HL-60 (cell line): ENCODE results near the gene COL23A1.

Source experiments
- CTCF ChIP-seq: IDR thresholded peaks from one replicate; pipeline ENCODE4 v1.5.1; 2011; ENCODE audit warnings: low read length, control low read depth, inconsistent platforms; ENCODE audit not compliant: insufficient read depth
- REST ChIP-seq: IDR thresholded peaks from 2 replicates; pipeline ENCODE4 v1.6.1; 2012; ENCODE audit warnings: low read depth; ENCODE audit not compliant: insufficient replicate concordance

- TF ChIP-seq CTCF (no peak), REST (no peak)
These were observed 116.3 kb downstream of the COL23A1 start for GRCh38 chr5:178473854-178474253.
